Neutrophil (primary cell): ENCODE results near the gene DNAH9.

ENCODE experiments used
- H3K27ac ChIP-seq: fragments of 200-600 bp; sonication (generic); 2 replicates; pipeline ENCODE4 v1.5.1; 2016; ENCODE audit warnings: mild to moderate bottlenecking, moderate library complexity
- H3K27me3 ChIP-seq: fragments of 200-600 bp; sonication (generic); 2 replicates; pipeline ENCODE4 v1.6.0; 2016; ENCODE audit warnings: mild to moderate bottlenecking
- H3K36me3 ChIP-seq: fragments of 200-600 bp; sonication (generic); 2 replicates; pipeline ENCODE4 v1.5.1; 2017
- H3K4me1 ChIP-seq, 2 experiments: fragments of 200-600 bp in 1 of 2; sonication (generic) in 1 of 2; 1 replicate in 1 of 2; 2 replicates in 1 of 2; pipeline versions ENCODE4 v1.5.1 to v1.6.1; 2013 to 2016; ENCODE audit warnings: low read depth in 1 of 2, low read length in 1 of 2, mild to moderate bottlenecking in 1 of 2, moderate library complexity in 1 of 2; ENCODE audit not compliant: control insufficient read depth in 1 of 2, insufficient read depth in 1 of 2
- H3K4me3 ChIP-seq, 2 experiments: fragments of 200-600 bp in 1 of 2; sonication (generic) in 1 of 2; 1 replicate in 1 of 2; 2 replicates in 1 of 2; pipeline ENCODE4 v1.5.1; 2013 to 2016; ENCODE audit warnings: low read depth in 1 of 2, low read length in 1 of 2, mild to moderate bottlenecking in 1 of 2, moderate library complexity in 1 of 2
- H3K9me3 ChIP-seq: fragments of 200-600 bp; sonication (generic); 2 replicates; pipeline ENCODE4 v1.5.1; 2016
- CTCF ChIP-seq: fragments of 200-600 bp; sonication (generic); IDR thresholded peaks from 2 replicates; pipeline ENCODE4 v1.5.1; 2016; ENCODE audit warnings: antibody characterized with exemption

Gene DNAH9

GRCh38 chr17:11705111-11705510, 106.8 kb downstream of the DNAH9 start:
- no peaks in the 10 kb centered on the region for H3K9me3 ChIP-seq
- H3K4me3 ChIP-seq = no peak overlapping the region
- H3K36me3 ChIP-seq = no peaks in the 10 kb centered on the region
- H3K27ac ChIP-seq = no peak overlapping the region
- H3K27me3 ChIP-seq = no peaks in the 10 kb centered on the region
- TF ChIP-seq CTCF = no peak
- H3K4me1 ChIP-seq = no peaks in the 10 kb centered on the region

- no peak overlapping the region for H3K27ac ChIP-seq
- H3K4me1 ChIP-seq = no peaks in the 10 kb centered on the region
- H3K27me3 ChIP-seq = no peaks in the 10 kb centered on the region
- H3K36me3 ChIP-seq = no peaks in the 10 kb centered on the region
- TF ChIP-seq CTCF = no peak
- no peak overlapping the region for H3K4me3 ChIP-seq
- H3K9me3 ChIP-seq = no peaks in the 10 kb centered on the region
These were observed 109.3 kb downstream of the DNAH9 start for GRCh38 chr17:11707586-11707985.

- TF ChIP-seq CTCF = no peak
- Histone ChIP-seq H3K4me3 (no peak overlapping the region), H3K9me3 (no peaks in the 10 kb centered on the region), H3K27ac (no peak overlapping the region), H3K27me3 (no peaks in the 10 kb centered on the region), H3K36me3 (no peaks in the 10 kb centered on the region), H3K4me1 (no peaks in the 10 kb centered on the region)
These were observed 114.2 kb downstream of the DNAH9 start for GRCh38 chr17:11712456-11712855.

GRCh38 chr17:11719203-11719602, 120.9 kb downstream of the DNAH9 start:
- Histone ChIP-seq H3K4me1 (no peaks in the 10 kb centered on the region), H3K9me3 (no peaks in the 10 kb centered on the region), H3K4me3 (no peak overlapping the region), H3K36me3 (no peaks in the 10 kb centered on the region), H3K27ac (no peak overlapping the region), H3K27me3 (no peaks in the 10 kb centered on the region)
- TF ChIP-seq CTCF = no peak

- no peak for TF ChIP-seq CTCF
- Histone ChIP-seq H3K4me1 (no peaks in the 10 kb centered on the region), H3K27ac (no peak overlapping the region), H3K4me3 (no peak overlapping the region), H3K9me3 (no peaks in the 10 kb centered on the region), H3K36me3 (no peaks in the 10 kb centered on the region), H3K27me3 (no peaks in the 10 kb centered on the region)
These were observed 121.6 kb downstream of the DNAH9 start for GRCh38 chr17:11719856-11720255.

- no peaks in the 10 kb centered on the region for H3K36me3 ChIP-seq
- no peak overlapping the region for H3K27ac ChIP-seq
- no peaks in the 10 kb centered on the region for H3K27me3 ChIP-seq
- no peaks in the 10 kb centered on the region for H3K4me1 ChIP-seq
- H3K9me3 ChIP-seq = no peaks in the 10 kb centered on the region
- no peak for TF ChIP-seq CTCF
- no peak overlapping the region for H3K4me3 ChIP-seq
These were observed 122.5 kb downstream of the DNAH9 start for GRCh38 chr17:11720816-11721215.
